GM21529 (cell line): ENCODE results near the gene HELLS.
"Not testable (repeated sequence)": the region's sequence is repeated elsewhere in the genome, so short reads cannot be mapped to it uniquely, and the experiment has no call there.

ENCODE experiments used
- ATAC-seq: cut with Tn5 transposase; IDR thresholded peaks from one replicate; pipeline ENCODE4 v1.9.1; 2021; ENCODE audit not compliant: unreplicated experiment

Gene HELLS

DNA sequence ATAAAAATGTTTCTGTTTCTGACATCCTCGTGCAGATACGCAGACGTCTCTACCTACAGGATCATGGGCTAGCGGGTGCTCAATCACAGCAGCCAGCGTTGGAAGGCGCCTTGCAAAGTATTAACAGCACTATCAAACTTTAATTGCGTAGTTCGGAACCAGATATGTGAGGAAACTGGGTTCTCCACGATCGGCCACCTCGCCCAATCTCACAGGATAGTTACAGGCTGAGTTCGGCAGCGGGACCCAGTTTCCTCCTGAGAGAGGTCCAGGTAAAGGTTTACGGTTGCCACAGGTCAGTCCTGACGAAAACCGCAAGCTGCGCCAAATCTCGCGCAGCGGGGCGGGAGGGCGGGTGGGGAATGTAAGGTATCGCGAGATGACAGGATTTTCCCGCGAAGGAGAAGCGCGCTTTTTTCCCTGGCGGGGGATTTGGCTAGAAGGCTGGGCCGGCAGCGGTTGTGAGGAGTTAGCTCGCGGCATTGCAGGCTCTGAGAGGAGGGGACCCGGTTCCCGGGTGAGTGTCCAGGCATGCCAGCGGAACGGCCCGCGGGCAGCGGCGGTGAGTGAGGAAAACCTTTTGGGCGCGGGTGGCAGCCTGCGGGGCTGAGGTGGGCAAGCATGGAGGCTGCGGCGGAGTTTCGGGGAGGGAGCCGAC lies at the start of gene HELLS:
TSS of gene HELLS (plus strand) at position 398 of the 658 bp plus-strand sequence. CDS start at position 532, 134 bp downstream.
- ATAC-seq: peak; percentile 77

DNA sequence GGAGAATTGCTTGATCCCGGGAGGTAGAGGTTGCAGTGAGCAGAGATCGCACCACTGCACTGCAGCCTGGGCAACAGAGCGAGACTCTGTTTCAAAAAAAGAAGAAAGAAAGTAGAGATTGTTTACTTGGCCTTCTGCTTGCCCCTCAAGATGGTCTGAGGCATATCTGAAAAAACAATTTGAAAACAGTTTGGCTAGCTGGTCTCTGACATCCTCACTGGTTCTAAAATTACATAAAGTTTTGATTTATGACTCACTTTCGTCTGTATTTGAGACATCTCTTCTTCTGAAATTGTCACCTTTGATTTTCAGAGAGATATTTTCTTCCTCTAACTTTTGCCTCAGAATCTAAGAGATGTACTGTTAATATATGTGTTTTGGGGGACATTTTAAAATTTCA lies 49.6 kb upstream of the HELLS start:
- peak; percentile 83 for ATAC-seq

DNA sequence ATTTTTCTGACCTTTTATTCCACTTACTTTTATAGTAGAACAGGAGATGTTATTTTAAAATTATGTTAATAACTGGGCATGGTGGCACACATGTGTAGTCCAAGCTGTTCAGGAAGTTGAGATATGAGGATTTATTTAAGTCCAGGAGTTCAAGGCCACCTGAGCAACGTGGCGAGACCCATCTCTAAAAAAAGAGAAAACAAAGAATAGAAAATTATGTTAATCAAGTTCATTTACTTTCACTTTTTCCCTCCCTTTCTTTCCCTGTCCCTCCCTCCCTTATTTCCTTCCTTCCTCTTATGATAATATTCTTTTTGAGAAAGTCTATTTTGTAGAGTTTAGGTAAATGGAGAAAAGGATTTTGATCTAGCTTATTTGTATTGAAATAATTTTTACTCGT lies 48.9 kb upstream of the HELLS start:
- no peak for ATAC-seq

DNA sequence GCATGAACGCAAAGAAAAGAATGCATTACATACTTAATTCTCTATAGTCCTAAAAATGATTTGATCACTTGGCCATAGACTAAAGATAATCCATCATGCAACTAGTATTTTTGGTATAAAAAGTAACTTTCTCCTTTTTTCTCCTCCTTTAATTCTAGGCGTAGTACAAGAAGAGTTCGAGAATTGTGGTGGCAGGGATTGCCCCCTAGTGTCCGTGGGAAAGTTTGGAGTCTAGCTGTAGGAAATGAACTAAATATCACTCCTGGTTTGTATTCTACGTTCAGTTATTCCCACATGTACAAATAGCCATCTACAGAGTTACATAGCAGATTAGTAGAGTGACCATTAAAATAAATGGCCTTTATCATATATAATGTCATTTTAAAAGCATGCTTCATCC lies 45.5 kb upstream of the HELLS start:
- ATAC-seq: no peak

DNA sequence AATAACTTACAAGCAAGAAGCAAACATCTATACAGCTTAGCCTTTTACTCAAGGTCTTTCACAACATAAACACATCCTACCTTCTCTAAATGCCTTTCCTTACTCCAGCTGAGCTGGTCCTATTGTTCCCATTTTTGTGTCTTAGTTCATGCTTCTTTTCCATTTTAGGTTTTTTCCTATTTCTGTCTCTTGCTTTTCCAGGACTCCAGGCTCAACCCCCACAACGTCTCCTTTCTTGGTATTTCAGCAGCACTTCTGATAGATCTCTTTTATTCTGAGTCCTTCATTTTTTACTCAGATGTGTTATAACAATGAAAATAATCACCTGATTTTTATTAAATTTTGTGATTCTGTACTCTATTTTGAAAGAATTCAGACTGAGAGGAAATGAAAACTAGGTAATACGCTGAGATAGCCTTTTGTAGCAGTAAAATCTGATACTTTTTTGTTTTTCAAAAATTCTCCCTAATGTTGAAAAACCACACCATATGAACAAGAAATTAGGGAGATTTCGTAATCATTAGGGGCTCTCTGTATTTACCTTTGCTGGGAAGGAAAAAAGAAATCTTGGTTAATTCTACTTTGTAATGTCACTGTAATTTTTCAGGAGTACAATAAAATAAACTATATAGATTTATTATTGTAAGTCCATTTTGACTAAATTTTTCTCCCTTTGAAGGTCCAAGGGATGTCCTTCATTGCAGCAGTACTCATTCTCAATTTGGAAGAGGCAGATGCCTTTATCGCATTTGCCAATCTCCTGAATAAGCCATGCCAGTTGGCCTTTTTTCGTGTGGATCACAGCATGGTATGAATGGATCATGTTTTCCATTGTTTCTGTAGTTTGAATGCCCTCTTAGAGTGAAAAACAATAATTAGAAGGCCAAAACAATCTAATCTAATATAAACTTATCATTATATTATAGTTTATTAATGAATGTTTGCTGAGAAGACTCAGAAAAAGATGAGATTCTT lies 24.0 kb upstream of the HELLS start:
- no peak for ATAC-seq

DNA sequence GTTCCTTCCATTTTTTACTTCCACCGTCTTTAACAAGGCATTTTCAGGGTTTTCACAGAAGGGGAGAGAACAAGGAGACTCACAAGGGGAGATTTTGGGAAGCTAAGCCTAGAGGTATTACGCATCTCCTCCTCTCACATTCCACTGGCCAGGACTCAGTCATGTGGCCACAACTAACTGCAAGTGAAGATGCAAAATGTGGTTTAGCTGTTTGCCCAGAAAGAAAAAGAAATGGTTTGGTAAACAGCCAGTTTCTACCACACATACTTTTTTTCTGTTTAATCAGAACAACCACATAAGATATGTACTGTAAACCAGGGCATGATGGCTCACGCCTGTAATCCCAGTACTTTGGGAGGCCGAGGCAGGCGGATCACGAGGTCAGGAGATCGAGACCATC lies 21.4 kb upstream of the HELLS start:
- no peak for ATAC-seq

DNA sequence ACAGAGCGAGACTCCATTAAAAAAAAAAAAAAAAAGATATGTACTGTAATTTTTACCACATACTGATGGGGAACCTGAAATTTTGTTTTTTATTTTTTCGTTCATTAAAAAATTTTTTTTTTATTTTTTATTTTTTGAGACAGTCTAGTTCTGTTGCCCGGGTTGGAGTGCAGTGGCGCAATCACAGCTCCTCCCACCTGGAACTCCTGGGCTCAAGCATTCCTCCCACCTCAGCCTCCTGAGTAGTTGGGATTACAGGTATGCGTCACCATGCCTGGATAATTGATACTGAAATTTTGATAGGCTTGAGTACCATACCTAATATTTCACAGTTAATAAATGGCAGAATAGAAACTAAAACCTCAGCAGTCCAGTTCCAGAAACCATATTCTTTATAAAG lies 20.9 kb upstream of the HELLS start:
- ATAC-seq: no peak

DNA sequence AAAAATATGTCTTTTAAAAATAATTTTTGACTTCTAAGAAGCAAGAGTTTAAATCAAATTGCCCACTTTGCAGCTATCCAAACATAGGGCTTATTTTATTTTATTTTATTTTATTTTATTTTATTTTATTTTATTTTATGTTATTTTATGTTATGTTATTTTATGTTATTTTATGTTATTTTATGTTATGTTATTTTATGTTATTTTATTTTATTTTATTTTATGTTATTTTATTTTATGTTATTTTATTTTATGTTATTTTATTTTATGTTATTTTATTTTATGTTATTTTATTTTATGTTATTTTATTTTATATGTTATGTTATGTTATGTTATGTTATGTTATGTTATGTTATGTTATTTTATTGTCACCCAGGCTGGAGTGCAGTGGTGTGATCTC lies 14.0 kb upstream of the HELLS start:
- ATAC-seq: not testable (repeated sequence)

DNA sequence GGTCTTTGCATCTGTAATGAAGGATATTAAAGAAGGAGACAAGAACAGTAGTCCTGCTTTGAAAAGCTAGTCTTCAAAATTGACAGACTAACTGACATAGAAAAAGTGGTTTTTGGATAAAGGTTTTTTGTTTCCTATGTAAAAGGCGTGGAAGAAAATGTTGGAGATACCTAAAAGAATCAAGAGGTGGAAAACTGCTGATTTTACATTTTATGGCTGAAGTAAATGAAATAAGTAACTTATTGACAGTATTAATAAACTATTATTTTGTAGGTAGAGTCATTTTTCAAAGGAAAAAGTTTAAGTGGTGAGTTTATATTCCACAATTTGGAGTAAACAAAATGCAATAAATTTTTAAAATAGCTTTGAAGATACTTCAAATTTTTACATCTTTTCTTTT lies 12.6 kb upstream of the HELLS start:
- no peak for ATAC-seq

DNA sequence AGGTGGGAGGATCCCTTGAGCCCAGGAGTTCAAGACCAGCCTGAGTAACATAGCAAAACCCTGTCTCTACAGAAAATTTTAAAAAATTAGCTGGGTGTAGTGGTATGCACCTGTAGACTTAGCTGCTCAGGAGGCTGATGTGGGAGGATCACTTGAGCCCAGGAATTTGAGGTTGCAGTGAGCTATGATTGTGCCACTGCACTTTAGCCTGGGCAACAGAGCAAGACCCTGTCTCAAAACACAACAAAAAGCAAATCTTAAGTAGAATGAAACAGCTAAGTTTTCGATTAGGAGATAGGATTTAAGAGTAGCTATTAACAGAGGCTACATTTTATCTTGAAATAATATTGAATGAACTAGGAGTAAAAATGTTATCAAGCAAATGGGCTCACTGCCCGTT lies 3.3 kb upstream of the HELLS start:
- ATAC-seq: not testable (repeated sequence)

DNA sequence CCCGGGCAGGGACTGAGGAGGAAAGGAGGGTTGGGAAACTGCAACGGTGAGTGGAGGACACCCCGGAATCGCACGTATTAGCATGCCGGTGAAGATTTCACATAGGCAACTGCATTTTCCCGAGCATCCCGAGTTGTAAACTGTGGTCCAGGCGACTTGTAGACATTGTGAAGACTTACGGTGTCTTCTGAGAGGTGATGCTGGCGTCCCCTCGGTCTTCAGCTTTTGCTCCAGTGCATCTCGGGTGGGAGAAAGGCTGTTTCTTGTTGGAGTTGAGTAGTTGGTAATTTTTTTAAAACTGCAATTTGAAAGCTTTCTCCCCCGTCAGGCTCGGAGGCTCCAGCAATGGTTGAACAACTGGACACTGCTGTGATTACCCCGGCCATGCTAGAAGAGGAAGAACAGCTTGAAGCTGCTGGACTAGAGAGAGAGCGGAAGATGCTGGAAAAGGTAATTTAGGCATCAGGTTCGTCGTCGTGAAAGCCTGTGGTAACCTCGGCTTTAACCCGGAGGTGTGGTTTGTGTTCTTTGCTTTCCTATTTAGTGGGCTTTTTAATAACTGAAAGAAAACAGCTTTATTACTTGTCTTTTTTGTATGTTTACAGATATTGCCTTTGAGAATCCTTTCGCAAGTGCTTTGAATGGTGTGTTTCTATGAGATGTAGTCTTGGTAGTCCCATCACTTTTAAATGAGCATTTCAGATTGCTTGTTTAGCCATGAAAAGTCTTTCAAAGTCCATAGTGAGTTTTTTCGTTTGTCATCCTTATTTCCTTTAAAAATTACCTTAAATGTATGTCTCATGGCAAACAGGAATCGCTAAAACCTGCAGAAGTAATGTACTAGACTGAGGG lies 687 bp downstream of the HELLS start:
- no peak for ATAC-seq

DNA sequence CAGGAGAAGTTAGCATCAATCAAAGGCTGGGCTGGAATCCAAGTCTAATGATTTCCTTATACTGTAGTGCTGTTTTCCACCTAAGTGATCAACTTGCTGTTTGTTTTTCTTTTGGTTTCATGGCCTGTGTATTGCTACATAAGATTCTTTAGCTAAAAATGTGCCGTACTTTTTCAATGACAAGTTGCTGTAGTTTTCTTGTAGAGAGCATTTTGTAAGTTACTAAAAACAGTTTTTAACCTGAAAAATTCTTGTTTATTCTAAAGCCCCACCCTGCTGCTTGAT lies 1.3 kb downstream of the HELLS start:
- peak; percentile 28 for ATAC-seq

DNA sequence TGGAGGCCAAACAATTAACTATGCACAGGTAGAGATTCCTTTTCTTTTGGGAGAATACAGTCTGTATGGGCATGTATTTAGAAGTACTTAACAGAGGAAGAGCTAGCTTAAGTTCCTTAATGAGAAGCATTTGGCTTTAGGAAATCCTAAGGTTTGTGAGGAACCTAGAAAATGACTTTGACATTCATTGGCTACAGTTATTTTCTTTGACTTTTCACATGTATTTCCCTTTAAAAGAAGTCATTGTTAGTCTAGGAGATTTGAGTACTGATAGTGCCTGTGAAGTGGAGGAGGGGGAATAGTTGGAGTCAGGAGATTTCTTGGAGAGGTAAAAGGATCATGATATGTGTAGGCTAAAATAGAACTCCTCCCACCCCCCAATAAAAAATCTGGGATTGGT lies 3.6 kb downstream of the HELLS start:
- no peak for ATAC-seq

DNA sequence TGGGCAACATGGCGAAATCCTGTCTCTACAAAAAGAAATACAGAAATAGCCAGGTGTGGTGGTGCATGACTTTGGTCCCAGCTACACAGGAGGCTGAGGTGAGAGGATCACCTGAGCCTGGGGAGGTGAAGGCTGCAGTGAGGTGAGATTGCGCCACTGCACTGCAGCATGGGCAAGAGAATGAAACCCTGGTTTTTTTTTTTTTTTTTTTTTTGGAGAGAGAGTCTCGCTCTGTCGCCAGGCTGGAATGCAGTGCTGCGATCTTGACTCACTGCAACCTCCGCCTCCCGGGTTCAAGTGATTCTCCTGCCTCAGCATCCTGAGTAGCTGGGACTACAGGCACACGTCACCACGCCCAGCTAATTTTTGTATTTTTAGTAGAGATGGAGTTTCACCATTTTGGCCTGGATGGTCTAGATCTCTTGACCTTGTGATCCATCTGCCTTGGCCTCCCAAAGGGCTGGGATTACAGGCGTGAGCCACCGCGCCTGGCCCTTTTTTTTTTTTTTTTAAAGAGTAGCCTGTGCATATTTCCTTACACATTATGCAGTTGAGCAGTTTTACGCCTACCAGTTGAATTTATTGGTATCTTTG lies 22.2 kb downstream of the HELLS start:
- not testable (repeated sequence) for ATAC-seq

DNA sequence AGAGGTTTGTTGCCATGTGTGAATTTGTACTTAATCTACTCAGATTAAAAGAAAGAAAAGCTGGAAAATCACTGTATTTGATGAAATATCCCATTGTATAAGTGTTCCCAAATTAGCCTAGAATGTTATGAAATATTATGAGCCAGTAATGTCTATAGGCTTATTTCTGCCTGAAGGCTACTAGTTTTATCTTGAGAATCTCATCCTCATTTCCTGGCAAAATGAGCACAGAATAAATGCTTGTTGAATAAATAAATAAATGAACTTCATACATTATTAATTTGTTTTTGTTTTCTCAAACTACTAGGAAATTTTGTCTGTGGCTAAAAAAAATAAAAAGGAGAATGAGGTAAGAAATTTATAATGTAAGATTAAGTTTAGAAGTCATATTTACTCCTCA lies 25.5 kb downstream of the HELLS start:
- no peak for ATAC-seq

DNA sequence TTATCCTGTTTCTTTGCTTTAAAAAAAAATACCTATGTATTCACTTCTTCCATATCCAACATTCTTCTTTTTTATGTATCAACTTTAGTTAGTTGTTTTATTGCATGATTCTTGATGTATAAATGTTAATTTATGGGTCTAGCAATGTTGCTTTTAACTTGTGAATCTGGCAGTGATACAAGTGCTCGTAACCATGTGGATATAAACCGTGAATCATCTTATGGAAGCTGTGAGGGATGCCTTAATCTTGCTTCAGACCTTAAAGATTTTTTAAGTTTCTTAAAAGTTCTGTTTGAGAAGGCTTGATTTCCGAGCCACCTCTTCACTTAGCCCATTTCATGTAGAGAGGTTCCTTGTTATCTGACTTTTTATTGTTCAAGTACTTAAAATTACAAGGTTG lies 25.9 kb downstream of the HELLS start:
- ATAC-seq: no peak

DNA sequence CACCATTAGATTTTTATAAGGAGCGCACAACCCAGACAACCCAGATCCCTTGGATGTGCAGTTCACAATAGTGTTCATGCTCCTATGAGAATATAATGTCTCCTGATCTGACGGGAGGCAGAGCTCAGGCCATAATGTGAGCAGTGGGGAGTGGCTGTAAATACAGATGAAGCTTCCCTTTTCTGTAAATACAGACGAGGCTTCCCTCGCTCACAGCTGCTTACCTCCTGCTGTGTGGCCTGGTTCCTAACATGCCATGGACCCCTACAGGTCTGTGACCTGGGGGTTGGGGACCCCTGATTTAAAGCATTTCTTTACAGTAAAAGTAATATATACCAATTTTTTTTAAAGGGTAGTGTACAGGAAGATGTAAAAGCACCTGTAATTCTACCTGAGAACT lies 33.2 kb downstream of the HELLS start:
- no peak for ATAC-seq

DNA sequence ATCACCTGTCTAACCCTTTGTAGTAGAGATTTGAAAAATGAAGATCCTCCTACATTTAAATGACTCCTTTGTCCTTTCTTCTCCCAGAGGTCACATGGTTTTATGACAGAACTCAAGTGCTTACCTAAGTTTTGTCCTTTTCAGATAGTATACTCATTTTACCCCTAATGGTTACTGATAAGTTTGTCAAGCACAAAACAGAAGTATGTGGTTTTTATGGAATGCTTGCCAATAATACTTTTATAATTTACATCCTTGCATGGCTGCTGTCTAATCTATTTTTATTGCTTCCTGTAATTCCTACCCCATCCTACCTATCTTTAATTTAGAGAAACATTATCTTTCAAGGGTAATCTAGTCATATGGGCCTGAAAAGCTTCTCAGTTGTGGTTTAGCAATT lies 37.5 kb downstream of the HELLS start:
- ATAC-seq: no peak

DNA sequence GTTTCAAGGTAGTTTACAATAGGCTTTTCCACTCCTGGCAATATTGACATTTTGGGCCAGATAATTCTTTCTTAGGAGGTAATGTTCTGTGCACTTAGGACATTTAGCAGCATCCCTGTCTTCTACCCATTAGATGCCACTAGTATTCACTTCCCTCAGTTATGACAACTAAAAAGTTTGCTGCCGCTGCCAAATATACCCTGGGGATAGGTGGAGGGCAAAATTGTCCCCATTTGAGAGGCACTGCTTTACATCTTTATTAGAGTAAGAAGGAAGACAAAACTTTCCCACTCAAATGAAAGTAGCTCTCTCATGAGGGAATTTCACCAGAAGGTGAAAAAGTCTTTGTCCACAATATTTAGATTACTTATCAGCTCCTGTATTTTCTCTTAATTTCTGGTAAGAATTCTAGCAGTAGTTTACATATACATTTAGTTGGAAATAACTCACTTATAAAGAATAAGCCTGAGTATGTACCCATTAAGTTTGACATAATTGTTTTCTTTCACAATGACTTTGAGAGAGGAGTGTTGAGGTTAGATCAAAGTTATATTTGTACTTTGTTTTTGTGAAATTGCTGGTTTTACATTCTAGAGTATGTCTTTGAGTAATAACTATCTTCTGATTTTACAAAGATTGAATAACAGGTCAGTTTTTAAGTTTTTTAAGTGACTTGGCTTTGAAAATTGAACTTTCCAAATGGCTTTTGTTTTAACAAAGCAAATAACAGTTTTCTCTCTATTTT lies 46.0 kb downstream of the HELLS start:
- ATAC-seq: peak; percentile 86

DNA sequence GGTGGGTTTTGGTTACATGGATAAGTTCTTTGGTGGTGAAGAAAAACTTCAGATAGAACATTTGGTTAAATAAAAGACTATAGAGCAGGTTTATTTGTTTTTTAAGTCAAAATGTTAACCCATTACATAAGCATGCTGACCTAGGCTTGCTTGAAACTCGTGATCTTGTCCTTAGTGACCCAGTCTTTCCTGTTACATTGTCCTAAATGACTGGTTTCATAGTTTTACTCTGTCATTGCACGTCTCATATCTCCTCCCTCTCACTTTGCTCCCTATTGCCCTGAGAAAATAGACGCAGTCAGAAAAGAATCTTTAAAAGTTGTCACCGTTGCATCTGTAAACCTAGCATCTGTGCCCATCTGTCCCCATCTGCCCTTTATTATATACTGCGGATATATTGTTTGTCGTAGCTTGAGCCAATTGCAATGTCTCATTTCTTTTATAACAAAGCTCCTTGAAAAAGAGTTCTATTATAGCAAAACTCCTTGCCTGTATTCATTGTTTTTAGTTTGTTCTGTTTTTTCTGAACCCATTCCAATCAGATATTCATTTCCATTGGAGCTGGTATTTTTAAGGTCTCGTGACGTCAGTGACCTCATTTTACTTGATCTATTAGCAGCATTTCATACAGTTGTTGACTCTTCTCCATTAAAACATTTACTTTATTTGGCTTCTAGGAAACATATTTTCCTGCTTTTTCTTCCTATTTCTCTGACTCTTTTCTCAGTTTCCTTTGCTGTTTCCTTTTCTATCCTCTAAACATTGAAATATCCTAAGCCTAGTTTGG lies 57.3 kb downstream of the HELLS start:
- no peak for ATAC-seq
